Astrocyte of the cerebellum (primary cell): Measurements from ENCODE around the gene SH3RF3.

Experiments
- DNase-seq: peaks from one replicate; pipeline ENCODE4 v3.0.0-alpha.2; 2011; ENCODE audit warnings: low read depth
- H3K4me3 ChIP-seq: 2 replicates; pipeline ENCODE4 v1.5.1; 2011; ENCODE audit warnings: mild to moderate bottlenecking, low read depth, low read length, moderate library complexity
- in situ Hi-C: cut with HindIII; loops from 2 replicates; pipeline ENCODE4 v1.10.0; 2017; ENCODE audit warnings: low sequenced_read_pairs
- TF ChIP-seq, protein P1 (sequence below): IDR thresholded peaks from 2 replicates; pipeline ENCODE4 v1.5.1; 2012; ENCODE audit warnings: low read length, low read depth, moderate library complexity, mild to moderate bottlenecking; ENCODE audit errors: missing control alignments

The SH3RF3 gene

DNA sequence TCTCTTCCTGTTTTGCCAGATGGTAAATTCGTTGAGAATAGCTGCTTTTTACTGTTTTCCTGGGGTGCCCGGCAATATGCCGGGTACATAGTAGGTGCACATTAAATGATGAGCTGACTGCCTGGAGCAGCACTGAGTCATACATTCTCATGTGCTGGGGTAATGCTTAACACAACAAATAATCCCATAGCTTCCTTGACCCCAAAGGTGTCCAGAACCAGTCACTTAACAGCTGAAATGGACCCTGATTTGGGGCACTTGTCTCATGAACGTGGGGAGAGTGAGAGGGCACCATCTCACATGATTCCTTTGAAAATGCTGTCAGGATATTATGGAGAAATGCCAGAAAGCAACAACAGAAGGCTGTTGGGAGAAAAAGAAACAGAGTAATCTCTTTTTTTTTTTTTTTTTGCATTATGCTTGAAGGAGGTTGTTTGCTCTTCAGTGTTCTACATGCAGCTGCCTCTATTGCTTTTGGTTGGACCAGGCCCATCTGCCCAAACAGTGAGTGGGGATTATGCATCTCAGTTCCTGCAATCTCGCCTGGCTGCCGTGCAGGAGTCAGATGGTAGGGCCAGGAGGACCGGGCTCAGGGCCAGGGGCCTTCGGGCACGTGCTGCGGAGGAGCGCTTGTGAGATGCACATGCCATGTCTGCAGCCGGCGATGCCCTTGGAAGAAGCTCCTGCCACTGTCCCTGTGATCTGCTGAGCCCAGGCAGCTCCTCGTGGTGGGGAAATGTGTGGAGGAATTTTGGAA, 162.1 kb downstream of the SH3RF3 start:
- no peak overlapping the region for H3K4me3 ChIP-seq
- TF ChIP-seq, protein P1, sequence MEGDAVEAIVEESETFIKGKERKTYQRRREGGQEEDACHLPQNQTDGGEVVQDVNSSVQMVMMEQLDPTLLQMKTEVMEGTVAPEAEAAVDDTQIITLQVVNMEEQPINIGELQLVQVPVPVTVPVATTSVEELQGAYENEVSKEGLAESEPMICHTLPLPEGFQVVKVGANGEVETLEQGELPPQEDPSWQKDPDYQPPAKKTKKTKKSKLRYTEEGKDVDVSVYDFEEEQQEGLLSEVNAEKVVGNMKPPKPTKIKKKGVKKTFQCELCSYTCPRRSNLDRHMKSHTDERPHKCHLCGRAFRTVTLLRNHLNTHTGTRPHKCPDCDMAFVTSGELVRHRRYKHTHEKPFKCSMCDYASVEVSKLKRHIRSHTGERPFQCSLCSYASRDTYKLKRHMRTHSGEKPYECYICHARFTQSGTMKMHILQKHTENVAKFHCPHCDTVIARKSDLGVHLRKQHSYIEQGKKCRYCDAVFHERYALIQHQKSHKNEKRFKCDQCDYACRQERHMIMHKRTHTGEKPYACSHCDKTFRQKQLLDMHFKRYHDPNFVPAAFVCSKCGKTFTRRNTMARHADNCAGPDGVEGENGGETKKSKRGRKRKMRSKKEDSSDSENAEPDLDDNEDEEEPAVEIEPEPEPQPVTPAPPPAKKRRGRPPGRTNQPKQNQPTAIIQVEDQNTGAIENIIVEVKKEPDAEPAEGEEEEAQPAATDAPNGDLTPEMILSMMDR, result no peak
- in situ Hi-C loops, result no loop called here
- DNase-seq, result no peak

DNA sequence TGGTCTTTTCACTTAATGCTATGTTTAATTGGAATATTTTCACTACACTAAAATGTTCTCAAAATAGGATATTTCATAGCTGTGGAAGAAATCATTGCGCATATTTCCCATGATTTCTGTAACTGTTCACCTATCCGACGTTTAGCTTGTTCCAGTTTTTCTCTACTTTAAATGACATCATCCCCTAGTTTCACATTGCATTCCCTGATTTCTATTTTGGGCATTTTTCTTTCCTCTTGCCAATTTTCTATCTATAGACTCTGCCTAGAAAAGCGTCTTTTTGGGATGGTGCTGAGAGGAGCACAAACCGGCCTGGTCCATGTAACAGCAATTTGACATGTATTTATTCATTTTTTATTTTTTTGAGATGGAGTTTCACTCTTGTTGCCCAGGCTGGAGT, 163.4 kb downstream of the SH3RF3 start:
- H3K4me3 ChIP-seq, result no peak overlapping the region
- TF ChIP-seq, protein P1, result no peak
- in situ Hi-C loops, result no loop called here

DNA sequence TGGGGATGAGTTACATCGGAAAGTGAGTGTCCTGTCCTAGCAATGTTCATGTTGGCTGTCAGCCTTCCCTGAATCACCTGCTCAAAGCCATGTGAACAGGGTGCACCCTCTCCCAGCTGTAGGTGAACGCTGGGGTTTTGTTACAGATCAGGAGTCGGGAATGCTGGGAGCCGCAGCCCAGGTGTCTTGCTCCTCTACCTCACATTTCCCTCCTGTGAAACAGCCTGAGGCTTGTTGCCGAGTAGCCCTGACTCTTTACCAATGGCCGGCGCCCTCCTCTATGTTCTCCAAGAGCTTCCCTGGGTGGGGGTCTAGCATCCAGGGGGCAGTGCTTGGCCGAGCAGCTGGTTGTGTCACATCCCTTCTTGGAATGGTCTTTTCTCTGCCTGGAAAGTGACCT, 164.7 kb downstream of the SH3RF3 start:
- TF ChIP-seq, protein P1, result no peak
- no peak for DNase-seq
- no peak overlapping the region for H3K4me3 ChIP-seq
- in situ Hi-C loops, result no loop called here

More for the DNA sequence above, 163.4 kb downstream of the SH3RF3 start:
- DNase-seq, result no peak

DNA sequence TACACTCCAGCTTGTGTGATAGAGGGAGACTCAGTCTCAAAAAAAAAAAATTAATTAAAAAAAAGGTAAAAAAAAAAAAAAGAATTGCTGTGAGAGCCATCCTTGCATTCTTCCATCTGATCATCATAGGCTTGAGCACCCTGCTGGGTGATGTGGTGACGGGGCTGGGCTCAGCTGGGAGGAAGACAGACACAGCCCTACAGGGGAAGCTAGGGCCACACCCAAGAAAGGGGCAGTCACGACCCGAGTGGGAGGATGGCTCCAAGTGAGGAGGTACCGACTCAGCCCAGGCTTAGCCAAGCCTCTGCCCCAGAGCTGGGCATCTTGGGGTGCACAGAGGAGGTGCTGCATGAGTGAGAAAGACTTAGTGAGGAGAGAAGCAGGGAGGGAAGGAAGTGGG, 165.5 kb downstream of the SH3RF3 start:
- TF ChIP-seq, protein P1, result no peak
- in situ Hi-C loops, result no loop called here
- no peak overlapping the region for H3K4me3 ChIP-seq
- DNase-seq, result no peak

DNA sequence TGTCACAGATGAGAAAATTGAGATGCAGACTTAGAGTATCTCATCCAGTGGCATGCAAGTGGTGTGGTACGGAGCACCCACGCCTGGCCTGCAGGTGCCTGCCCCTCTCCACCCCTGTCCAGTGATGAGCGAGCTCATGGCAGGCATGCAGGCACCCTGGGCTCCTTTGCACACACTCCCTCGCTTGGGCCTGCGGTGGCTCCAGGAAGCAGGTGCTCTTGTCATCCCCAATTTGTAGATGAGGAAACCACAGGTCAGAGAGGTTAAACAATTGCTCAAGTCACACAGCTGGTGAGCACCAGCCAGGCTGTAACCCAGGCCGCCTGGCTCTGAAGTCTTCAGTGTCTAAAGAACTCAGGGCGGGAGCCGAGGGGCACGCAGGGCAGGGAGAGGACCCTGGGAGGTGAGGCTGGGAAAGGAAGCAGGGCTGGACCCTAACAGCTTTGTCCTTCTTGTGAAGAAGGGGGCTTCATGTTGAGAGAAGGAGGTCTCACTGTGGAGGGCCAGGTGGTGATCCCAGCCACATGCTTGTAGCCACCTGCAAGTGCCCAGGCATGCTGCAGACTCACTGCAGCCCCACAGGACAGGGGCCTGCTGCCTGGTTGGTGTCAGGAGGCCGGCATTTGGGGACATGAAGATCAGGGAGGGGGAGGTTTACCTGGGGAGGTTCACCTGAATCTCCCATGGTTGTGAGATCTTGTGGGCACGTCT, 166.2 kb downstream of the SH3RF3 start:
- no peak for DNase-seq
- in situ Hi-C loops, result no loop called here
- TF ChIP-seq, protein P1, result no peak

DNA sequence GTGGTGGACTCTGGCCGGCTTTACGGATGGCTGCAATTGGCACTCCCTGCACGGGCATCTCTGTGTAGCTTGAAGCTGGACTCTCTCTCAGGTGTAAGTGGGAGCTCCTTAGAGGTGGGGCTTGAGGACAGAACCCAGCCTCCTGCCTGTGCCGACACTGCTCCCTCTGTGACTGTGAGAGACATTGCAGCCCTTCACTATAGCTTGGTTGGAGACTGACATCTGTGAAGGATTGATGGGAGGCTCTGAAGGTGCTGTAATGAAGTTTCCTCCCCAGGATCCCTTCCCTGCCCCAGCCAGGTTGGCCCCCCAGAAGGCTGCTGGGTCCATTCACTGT, 166.7 kb downstream of the SH3RF3 start:
- in situ Hi-C loops, result no loop called here
- no peak overlapping the region for H3K4me3 ChIP-seq
- no peak for DNase-seq
- TF ChIP-seq, protein P1, result no peak

More for the DNA sequence above, 166.2 kb downstream of the SH3RF3 start:
- no peak overlapping the region for H3K4me3 ChIP-seq
